Measurements from ENCODE around the gene PRRG2.

DNA sequence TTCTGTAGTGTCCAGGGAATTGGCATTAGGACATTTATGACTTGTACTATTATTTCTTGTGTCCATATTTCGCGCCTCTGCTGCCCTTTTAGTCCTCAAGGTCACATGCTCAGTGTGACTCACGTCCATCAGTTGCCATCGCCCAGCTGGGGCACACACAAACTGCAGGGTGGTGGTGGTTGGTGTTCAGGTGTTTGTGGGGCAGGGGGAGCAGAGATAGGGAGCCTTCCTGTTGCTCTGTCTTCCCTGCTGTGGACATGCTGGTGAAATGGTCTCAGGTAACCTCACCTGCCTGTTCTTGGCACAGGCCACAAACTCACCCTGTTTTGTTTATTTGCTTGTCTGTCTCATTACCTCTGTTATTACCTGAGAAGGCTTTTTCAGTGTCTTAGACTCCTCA is 32.3 kb downstream of the PRRG2 start:
- TF ChIP-seq, protein P1, sequence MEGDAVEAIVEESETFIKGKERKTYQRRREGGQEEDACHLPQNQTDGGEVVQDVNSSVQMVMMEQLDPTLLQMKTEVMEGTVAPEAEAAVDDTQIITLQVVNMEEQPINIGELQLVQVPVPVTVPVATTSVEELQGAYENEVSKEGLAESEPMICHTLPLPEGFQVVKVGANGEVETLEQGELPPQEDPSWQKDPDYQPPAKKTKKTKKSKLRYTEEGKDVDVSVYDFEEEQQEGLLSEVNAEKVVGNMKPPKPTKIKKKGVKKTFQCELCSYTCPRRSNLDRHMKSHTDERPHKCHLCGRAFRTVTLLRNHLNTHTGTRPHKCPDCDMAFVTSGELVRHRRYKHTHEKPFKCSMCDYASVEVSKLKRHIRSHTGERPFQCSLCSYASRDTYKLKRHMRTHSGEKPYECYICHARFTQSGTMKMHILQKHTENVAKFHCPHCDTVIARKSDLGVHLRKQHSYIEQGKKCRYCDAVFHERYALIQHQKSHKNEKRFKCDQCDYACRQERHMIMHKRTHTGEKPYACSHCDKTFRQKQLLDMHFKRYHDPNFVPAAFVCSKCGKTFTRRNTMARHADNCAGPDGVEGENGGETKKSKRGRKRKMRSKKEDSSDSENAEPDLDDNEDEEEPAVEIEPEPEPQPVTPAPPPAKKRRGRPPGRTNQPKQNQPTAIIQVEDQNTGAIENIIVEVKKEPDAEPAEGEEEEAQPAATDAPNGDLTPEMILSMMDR (conservative IDR thresholded peaks at IDR 0.05; ENCODE audit: low read depth in 2 of 2): no peak
- TF ChIP-seq EZH2phosphoT487 (IDR thresholded peaks at IDR 0.05; ENCODE audit: unreplicated experiment) (no peak), CREB1 (CRISPR knock-in tag; IDR thresholded peaks at IDR 0.05; ENCODE audit: low read depth) (no peak), POLR2AphosphoS5 (IDR thresholded peaks at IDR 0.05; ENCODE audit: low read depth) (no peak), JUNB (IDR thresholded peaks at IDR 0.05; ENCODE audit: unreplicated experiment) (no peak), EZH2 (IDR thresholded peaks at IDR 0.05; ENCODE audit: low read depth, unreplicated experiment) (no peak), NANOG (IDR thresholded peaks at IDR 0.05; ENCODE audit: borderline replicate concordance) (no peak), ZNF114 (CRISPR knock-in tag; IDR thresholded peaks at IDR 0.05) (no peak), STAT1 (IDR thresholded peaks at IDR 0.05; ENCODE audit: unreplicated experiment) (no peak), ZNF331 (CRISPR knock-in tag; IDR thresholded peaks at IDR 0.05; ENCODE audit: low read depth) (no peak)
- TF ChIP-seq, protein P2, sequence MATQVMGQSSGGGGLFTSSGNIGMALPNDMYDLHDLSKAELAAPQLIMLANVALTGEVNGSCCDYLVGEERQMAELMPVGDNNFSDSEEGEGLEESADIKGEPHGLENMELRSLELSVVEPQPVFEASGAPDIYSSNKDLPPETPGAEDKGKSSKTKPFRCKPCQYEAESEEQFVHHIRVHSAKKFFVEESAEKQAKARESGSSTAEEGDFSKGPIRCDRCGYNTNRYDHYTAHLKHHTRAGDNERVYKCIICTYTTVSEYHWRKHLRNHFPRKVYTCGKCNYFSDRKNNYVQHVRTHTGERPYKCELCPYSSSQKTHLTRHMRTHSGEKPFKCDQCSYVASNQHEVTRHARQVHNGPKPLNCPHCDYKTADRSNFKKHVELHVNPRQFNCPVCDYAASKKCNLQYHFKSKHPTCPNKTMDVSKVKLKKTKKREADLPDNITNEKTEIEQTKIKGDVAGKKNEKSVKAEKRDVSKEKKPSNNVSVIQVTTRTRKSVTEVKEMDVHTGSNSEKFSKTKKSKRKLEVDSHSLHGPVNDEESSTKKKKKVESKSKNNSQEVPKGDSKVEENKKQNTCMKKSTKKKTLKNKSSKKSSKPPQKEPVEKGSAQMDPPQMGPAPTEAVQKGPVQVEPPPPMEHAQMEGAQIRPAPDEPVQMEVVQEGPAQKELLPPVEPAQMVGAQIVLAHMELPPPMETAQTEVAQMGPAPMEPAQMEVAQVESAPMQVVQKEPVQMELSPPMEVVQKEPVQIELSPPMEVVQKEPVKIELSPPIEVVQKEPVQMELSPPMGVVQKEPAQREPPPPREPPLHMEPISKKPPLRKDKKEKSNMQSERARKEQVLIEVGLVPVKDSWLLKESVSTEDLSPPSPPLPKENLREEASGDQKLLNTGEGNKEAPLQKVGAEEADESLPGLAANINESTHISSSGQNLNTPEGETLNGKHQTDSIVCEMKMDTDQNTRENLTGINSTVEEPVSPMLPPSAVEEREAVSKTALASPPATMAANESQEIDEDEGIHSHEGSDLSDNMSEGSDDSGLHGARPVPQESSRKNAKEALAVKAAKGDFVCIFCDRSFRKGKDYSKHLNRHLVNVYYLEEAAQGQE (IDR thresholded peaks at IDR 0.05; ENCODE audit: unreplicated experiment): no peak
- TF ChIP-seq, protein P3, sequence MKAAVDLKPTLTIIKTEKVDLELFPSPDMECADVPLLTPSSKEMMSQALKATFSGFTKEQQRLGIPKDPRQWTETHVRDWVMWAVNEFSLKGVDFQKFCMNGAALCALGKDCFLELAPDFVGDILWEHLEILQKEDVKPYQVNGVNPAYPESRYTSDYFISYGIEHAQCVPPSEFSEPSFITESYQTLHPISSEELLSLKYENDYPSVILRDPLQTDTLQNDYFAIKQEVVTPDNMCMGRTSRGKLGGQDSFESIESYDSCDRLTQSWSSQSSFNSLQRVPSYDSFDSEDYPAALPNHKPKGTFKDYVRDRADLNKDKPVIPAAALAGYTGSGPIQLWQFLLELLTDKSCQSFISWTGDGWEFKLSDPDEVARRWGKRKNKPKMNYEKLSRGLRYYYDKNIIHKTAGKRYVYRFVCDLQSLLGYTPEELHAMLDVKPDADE (IDR thresholded peaks at IDR 0.05): no peak
- TF ChIP-seq, protein P4, sequence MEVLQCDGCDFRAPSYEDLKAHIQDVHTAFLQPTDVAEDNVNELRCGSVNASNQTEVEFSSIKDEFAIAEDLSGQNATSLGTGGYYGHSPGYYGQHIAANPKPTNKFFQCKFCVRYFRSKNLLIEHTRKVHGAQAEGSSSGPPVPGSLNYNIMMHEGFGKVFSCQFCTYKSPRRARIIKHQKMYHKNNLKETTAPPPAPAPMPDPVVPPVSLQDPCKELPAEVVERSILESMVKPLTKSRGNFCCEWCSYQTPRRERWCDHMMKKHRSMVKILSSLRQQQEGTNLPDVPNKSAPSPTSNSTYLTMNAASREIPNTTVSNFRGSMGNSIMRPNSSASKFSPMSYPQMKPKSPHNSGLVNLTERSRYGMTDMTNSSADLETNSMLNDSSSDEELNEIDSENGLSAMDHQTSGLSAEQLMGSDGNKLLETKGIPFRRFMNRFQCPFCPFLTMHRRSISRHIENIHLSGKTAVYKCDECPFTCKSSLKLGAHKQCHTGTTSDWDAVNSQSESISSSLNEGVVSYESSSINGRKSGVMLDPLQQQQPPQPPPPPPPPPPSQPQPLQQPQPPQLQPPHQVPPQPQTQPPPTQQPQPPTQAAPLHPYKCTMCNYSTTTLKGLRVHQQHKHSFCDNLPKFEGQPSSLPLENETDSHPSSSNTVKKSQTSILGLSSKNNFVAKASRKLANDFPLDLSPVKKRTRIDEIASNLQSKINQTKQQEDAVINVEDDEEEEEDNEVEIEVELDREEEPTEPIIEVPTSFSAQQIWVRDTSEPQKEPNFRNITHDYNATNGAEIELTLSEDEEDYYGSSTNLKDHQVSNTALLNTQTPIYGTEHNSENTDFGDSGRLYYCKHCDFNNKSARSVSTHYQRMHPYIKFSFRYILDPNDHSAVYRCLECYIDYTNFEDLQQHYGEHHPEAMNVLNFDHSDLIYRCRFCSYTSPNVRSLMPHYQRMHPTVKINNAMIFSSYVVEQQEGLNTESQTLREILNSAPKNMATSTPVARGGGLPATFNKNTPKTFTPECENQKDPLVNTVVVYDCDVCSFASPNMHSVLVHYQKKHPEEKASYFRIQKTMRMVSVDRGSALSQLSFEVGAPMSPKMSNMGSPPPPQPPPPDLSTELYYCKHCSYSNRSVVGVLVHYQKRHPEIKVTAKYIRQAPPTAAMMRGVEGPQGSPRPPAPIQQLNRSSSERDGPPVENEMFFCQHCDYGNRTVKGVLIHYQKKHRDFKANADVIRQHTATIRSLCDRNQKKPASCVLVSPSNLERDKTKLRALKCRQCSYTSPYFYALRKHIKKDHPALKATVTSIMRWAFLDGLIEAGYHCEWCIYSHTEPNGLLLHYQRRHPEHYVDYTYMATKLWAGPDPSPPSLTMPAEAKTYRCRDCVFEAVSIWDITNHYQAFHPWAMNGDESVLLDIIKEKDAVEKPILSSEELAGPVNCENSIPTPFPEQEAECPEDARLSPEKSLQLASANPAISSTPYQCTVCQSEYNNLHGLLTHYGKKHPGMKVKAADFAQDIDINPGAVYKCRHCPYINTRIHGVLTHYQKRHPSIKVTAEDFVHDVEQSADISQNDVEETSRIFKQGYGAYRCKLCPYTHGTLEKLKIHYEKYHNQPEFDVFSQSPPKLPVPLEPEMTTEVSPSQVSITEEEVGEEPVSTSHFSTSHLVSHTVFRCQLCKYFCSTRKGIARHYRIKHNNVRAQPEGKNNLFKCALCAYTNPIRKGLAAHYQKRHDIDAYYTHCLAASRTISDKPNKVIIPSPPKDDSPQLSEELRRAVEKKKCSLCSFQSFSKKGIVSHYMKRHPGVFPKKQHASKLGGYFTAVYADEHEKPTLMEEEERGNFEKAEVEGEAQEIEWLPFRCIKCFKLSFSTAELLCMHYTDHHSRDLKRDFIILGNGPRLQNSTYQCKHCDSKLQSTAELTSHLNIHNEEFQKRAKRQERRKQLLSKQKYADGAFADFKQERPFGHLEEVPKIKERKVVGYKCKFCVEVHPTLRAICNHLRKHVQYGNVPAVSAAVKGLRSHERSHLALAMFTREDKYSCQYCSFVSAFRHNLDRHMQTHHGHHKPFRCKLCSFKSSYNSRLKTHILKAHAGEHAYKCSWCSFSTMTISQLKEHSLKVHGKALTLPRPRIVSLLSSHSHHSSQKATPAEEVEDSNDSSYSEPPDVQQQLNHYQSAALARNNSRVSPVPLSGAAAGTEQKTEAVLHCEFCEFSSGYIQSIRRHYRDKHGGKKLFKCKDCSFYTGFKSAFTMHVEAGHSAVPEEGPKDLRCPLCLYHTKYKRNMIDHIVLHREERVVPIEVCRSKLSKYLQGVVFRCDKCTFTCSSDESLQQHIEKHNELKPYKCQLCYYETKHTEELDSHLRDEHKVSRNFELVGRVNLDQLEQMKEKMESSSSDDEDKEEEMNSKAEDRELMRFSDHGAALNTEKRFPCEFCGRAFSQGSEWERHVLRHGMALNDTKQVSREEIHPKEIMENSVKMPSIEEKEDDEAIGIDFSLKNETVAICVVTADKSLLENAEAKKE (CRISPR knock-in tag; IDR thresholded peaks at IDR 0.05): no peak
